NCI-H510A treated with DMSO at 0.1 percent for 48 hours (cell line): Measurements from ENCODE around the gene MAF.

Experiments used
- DNase-seq: peaks from one replicate; lab custom pipeline; 2025; lab: John Stamatoyannopoulos, UW

The MAF gene

DNA sequence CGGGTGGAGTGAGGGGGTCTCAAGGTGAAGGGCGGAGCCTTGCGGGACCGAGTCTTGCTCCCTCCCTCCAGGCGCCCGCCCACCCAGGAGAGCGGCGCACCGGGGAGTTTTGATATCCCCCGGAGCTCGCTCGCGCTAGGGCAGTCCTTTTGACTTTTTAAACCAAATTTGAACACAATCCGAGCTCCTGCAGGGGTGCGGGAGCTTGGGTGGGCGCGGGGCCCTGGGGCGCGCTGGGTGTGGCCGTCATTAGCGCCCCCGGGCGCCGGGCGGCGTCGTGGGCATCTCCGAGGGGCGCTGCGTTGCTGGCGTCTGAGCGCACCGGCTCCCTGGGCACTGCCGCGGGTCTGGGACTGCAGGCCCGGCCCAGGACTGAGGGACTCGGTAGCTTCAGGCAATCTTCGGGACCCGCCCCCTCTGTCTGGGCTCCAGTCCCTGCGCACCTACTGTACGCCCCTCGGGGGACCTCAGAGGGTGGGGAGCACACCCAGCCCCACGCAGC is 10.9 kb downstream of the MAF start:
- no peak for DNase-seq

DNA sequence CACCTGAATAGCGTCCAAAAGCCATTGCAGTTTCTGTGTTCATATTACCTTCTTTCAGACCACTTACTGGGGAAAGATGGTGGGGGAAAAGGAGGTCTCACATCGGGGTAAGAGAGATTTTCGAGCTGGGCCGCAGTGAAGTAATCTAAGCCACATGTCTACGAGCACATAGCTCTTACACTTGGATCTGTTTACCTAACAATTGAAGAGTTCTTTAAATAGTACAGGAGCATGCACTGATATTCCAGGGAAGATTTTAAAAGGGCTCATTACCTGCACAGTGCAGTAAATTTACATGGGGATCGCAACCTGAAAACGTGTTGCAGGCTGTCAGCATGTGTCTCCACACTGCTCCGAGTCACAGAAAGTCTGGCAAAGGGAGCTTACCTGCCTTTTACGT is 12.6 kb downstream of the MAF start:
- peak; percentile 62 for DNase-seq

DNA sequence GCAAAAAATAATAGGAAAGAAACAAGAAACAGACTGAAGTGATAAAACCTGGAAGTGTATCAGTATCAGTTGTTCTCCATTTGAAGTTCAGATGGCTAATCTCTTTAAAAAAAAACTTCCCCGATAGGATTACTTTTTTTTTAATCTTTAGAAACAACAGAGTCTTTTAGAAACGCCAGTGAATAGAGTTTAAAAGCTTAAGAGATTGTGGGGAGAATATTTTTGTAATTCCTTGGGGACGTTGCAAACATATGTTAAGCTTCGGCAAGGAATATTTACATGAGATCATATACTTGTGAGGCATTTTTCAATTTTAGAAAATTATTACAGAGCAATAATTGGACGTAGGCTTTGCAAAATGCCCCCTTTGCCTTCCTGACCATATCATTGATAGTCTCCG is 13.2 kb downstream of the MAF start:
- no peak for DNase-seq

DNA sequence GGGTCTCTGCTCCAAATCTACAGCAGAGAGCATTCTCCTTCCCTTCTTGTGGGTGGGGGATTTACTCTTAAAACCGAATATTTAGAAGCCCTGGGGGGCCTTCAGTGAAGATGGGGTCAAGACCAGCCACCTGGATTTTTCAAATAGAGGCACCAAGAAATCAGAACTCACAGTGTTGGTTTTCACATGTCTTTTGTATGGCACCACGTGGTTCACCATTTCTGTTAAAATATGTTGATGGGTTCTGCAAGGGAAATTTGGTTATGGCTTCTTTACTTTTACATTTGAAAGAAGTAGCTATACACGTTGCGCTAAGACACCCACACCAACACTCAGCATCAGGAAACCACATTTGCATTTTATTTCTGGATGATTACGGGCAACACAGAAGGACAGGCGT is 17.7 kb downstream of the MAF start:
- no peak for DNase-seq

DNA sequence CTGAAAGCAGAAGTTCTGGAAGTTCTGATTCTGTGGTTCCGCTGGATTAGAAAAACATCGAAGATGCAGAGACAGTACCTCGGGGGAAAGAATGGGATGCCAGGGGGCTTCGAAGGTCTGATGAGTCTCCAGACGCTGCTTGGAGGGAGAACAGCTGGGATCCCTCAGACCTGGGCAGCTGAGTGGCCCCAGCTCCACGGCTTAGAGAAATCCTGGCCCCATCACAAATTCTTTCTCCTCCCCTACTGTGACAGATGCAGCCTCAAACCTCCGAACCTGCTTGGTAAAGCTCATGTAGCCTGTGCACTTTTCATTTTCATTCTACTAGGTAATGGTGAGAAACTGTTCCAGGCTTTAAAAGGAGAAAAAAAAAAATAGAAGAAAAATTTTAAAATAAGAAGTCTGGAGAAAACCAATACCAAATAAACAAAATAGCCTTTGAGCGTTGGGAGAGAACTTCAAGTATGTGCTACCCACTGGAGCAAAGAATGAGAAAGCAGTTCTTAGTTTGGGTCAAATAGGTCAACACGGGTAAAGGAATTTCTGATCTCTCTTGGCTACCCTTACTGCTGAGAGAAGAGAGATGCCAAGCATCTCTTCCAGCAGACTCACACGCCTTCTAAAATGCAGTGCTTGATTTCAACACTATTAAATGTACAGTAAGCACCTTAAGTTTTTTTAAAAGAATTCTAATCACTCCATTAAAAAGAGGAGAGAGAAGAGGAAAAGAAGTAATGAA is 19.9 kb downstream of the MAF start:
- DNase-seq: no peak

DNA sequence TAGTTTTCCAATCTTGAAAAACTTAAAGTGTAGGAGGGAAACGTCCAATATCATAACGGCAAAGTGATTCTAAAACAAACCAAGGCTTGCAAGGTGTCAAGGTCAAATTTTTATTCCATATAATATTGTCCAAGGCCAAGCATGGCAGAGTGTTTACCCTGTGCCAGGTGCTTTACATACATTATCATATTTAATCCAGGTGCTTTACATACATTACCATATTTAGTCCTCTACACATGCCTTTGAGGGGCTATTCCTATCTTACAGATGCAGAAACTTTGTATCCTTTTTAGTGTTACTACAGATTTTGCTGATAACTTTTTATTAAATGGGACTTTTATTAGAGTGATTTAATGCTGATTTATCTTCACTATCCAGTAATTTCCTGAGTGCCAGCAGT is 23.9 kb downstream of the MAF start:
- no peak for DNase-seq

DNA sequence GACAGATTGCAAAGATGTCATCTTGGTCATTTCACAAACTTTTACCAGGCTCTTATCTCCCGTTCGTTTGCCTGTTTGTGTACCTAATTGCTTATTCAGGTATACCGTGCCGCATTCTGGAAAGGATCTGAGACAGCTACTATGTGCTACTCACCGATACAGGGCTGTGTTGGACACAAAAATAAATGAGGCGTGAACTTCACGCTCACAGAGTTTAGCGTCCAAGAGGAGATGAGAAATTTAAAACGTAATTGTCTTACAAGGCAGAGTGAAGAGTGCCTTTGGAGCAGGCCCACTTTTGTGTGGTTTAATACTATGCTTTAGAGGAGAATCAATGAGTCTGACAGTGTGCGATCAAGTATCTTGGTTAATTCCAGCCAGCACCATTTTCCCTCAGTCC is 26.7 kb downstream of the MAF start:
- DNase-seq: peak; percentile 9

DNA sequence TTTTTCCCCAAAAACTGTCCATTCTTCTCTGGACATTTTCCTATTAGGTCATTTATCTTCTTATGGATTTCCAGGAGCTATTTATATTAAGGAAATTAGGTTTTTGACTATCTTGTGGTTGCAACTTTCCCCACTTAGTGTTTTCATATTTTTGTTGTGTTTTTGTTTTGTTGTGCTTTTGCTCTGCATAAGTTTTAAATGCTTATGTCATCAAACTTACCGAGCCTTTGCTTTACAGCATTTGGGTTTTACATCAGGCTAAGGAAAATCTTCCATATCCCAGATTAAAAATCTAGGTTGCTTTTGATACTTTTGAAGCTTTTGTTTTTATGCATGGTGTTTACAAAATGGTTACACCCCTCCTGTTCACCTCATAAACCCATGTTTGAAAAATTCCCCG is 27.5 kb downstream of the MAF start:
- no peak for DNase-seq

DNA sequence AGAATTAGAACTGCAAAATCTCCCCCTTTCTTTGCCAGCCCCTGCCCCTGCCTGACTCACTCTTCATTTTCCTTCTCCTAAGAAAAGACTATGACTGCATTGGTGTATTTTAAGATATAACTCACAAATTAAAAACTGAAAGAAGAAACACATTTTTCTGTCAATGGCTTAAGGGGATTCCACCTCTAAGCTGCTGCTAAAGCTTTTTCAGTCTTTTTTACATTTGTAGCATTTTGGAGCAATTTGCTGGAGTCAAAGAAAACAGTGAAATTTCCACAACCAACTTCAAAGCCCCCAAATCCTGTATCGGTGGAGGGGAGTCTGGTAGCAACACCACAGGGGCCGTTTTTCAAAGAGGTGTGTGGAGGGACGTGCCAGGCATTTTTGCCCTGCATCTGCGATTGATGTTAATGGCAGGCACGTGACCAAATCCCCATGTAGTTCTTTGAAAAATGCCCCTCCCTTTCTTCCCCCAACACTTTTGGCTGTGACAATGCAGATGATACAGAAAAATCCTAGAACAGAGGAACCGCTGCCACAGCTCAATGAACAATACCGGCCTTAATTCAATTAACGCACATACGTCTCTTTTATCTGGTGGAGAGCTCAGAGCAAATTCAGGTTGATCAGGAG is 28.5 kb downstream of the MAF start:
- DNase-seq: no peak

DNA sequence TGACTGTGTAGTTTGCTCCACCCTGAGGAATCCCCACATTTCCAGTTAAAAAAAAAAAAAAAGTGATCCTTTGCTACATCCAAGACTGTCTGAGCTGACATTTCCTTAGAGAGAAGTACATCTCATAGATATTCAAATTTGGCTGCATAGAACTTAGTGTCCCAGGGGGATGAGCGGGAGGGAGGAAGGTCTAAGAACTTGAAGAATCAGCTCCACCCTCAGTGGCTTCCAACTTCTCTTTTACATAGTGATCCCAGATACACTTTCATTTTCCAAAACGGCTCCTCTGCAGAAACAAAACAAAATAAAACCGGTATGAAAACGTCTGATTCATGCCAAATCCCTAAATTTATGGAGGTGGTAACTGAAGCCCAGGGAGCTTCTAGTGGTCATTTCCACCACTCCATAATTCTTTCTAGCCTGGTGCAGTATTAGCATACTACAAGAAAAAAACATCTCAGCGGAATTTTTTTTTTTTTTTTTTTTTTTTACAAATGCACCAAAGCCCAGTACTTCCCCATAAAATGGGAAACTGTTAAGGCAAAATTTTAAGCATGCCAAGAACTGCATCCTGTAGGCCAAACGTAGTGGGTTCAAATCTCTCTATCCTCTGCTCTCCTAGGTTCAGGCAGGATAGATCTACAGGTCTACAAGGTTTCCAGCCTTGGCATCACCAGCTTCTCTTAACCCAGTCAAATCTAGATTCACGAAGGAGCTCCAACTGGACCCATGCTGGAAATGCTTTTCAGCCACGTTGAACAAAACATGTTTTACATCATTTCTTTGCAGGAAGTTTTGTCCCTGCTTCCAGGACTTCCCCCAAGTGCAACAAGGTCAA is 29.3 kb downstream of the MAF start:
- DNase-seq: no peak

DNA sequence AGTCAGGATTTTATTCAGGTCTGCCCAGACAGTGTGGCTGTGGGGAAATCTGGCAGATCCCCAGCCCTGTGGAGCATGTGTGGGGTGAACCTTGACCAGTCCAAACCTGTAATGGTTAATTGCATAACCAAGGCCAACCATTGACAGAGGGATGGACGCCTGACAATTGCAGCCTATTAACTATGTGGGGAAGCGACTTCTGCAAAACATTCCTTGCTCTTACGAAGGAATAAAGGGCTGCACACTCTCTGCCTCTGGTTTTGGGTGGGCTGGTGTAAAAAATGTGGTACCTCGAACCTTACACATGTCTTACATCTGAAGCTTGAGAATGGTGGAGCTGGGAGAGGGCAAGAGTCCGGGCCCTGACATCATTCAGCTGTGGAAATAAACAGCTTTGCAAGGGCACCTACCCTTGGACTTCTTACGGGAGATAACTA is 35.8 kb downstream of the MAF start:
- DNase-seq: no peak

DNA sequence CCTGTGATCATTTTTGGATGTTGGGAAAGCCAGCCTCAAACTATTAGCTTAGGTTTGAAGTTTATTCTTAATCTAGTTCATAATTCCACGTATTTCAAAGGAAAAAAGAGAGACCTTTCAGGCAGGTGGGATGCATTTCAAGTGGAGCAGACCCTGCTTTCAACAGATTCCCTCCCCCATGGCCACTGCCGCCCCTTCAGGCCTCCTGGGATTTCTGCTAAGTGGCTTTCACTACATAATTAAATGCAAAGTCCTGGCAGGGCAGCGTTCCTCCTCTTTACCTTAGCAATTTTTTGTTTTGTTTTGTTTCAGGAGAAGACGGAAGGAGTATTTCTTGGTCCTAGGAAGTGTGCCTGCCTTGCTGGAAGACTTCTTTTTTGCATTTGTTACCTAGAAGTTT is 36.6 kb downstream of the MAF start:
- DNase-seq: no peak

DNA sequence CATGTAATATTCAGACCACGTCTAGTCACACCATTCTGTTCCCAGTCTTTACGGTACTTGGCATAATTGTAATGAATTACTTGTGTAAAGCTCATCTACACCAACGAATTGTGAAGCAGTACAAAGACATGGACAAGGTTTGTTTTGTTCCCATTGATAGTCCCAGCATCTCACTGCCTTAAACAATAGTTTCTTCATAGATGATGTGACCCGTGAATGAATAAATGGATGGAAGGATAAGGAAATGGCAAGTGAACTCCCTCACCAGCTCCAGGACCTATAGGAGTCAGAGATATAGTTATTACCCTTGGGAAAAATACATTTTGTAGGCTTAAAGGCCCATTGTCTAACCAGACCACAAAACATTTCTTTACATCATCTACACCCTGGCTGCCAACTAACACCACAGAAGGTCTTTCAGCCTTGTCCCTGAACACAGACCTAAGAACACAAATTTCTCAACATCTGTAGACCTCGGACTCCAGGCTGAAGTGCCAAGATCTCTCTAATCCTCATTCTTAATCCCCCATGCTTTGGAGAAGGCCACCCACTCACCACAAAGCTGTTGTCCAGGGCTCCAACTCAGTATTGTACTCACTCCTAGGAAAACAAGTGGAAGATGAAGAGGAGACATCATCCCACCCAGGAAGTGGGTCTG is 38.2 kb downstream of the MAF start:
- DNase-seq: no peak

DNA sequence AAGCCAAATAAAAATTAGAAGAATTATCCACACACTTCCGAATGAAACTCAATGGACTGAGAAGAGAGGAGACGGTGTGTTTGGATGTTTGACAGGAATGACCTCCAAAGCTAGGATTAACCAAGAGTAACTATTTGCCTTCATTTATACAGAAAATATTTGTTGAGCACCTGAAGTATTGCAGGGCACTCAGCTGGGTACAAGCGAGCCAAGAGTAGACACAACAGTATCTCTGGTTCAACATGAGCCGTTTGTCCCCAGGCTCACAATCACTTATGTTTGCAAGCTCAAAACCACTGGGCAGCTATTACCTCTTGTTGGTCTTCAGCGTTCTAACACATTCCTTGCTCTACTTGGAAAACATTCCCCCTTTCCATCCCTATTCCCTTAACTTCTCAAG is 38.8 kb downstream of the MAF start:
- DNase-seq: no peak

DNA sequence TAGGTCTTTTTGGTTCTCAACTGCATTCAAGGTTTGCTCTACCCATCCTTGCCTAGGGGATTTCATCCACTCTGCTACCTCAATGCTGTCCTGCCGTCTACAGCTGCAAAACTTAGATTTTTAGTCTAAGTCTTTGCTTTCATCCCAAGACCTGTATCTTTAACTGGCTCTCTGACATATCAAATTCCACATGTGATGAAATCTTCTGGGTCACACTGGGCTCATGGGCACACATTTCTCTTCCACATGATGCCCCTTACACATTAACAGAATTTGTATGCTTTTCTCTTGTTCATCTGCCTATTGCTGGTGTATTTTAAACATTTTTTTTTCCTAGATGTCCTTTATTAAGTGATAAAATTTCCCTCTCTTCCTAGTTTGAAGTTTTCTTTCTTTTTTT is 39.6 kb downstream of the MAF start:
- DNase-seq: no peak

DNA sequence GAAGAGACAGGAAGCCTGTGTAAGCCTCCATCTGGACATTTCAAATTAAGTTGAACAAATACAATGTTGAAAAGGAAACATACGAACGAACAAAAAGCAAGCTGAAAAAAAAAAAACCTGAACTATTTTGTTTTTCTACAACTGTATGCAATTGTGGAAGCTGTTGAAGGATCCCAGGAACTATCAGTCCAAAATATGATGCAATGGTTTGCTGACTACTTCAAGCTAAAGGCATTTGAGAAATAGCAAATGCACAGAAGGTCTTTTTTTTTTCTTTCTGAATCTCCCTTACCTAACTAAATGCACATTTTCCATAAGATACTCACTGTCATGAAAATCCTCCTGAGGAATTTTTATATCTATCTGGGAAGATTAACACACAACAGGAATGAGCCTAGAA is 40.2 kb downstream of the MAF start:
- no peak for DNase-seq

DNA sequence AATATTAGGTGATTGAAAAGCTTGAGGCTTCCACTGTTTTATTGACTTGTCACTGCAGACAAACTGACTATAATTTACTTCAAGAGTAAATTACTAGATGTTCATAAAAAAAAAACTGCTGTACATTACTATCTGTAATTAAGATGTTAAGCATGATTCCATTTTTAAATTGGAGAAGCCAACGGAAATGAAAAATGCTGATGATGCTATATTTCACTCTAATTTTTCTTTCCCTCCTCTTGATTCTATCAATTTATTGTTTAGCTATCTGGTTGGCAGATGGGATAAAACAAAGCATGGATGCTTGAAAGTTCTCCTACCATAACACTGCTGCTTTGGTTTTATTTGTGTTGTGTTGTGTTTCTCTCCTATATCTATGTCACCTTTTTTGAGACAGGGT is 41.0 kb downstream of the MAF start:
- DNase-seq: no peak

DNA sequence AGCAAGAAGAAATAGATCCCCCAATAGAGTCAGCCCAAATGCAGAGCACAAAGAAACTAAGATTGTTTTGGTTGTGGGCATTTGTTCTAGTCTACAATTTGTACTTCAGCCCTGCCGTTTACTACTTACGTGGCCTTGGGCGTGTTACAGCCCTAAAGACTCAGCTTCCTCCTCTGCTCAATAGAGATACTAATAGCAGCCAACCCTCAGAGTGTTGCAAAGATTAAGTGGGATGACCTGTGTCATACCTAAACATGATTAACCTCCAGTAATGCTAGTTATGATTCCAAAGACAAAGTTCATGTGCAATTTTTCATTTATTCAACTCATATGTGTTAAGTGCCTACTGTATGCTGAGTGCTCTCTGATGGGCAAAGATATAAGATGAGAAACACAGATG is 43.1 kb downstream of the MAF start:
- no peak for DNase-seq

DNA sequence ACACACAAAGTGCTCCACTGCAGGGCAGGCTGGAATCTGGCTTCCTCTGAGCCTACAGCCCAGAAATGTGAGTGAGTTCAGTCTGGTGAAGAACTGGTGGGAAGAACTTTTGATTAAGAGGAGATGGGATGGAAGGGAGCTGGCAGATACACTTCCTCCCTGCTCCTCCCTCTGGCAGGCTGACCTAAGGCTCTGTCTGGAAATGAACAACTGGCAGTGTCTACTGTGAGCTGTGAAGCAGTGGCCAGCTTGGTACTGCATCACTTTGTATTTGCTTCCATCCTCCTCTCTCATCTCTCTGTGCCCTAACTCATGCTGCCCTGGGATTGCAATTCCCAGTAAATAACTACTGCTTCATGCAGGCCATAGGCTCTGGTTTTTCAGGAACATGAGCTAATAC is 45.6 kb downstream of the MAF start:
- DNase-seq: no peak

DNA sequence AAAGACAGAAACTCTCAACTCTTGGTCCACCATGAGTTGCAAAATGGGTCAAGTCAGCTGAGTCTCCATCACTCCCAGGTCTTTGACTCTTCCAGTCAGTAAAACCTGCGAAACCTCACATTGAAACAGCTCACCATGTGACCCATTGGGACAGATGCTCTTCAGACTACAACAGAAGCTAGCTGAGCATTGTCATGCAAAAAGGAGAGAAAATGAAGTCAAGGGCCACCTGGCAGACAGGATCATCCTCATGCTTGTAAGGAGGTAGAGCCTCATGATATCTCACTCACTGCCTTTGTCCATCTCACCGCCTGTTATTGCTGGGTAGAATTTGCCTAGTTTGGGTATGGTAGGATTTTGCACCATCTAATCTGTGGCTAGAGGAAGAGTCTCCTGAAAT is 50.2 kb downstream of the MAF start:
- DNase-seq: no peak

DNA sequence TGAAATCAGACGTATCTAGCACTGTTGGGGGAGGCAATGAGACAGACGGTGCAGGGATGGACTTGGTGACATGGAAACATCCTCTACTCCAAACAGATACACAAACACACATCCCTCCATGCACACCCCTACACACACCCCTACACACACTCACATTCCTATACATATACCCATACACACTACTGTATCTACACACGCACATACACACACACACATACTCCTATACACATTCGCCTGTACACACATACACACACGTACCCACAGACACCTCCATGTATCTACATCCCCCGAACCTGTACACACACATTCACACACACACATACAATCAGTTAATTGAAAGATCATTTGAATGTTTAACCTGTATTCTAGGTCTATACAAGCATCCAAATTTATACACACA is 53.5 kb downstream of the MAF start:
- DNase-seq: no peak
